Naive thymus-derived CD4-positive, alpha-beta T cell (primary cell): ENCODE measurements around the gene ACADS. TPM values are rescaled to one million over a fixed set of nuclear protein-coding genes. Genes with fewer than 3 reads are reported as not detected.

Source experiments
- ATAC-seq: fragments of 150-1000 bp; cut with Tn5 transposase; 2 replicates; pipeline ENCODE4 v1.10.0; 2021; ENCODE audit warnings: mild to moderate bottlenecking, moderate library complexity
- CTCF ChIA-PET: fragments of 350-600 bp; sonication (Branson Sonifier 250); formaldehyde crosslinking; loops from one replicate; lab custom pipeline; 2021; ENCODE audit warnings: antibody characterized with exemption; lab: Charles Lee
- POLR2A ChIA-PET: fragments of 350-600 bp; sonication (Branson Sonifier 250); formaldehyde crosslinking; loops from one replicate; lab custom pipeline; 2021; ENCODE audit warnings: antibody characterized with exemption, inconsistent platforms; lab: Charles Lee
- DNase-seq, 9 donors: peaks; one replicate each; pipeline versions ENCODE4 v3.0.0 to v3.0.0-alpha.2; 2020 to 2022; ENCODE audit warnings: mixed read lengths in 1 of 9
- H3K27ac ChIP-seq: one replicate; pipeline ENCODE4 v1.7.0; 2013; ENCODE audit warnings: mild to moderate bottlenecking, low read depth, low read length, moderate library complexity
- H3K27me3 ChIP-seq, 2 donors: one replicate each; pipeline ENCODE4 v1.7.0; 2013; ENCODE audit warnings: low read length in 2 of 2, mild to moderate bottlenecking in 2 of 2, moderate library complexity in 2 of 2; ENCODE audit not compliant: control insufficient read depth in 2 of 2, insufficient read depth in 2 of 2
- H3K36me3 ChIP-seq, 3 experiments: 1 replicate in 2 of 3; 2 replicates in 1 of 3; pipeline ENCODE4 v1.7.0; 2013; ENCODE audit warnings: low read length in 3 of 3, mild to moderate bottlenecking in 3 of 3, moderate library complexity in 1 of 3; ENCODE audit not compliant: insufficient read depth in 3 of 3, control insufficient read depth in 2 of 3
- H3K4me1 ChIP-seq, 2 donors: one replicate each; pipeline ENCODE4 v1.7.0; 2013; ENCODE audit warnings: low read length in 2 of 2, mild to moderate bottlenecking in 2 of 2, moderate library complexity in 1 of 2; ENCODE audit not compliant: control insufficient read depth in 2 of 2, insufficient read depth in 2 of 2
- H3K4me3 ChIP-seq: 2 replicates; pipeline ENCODE4 v1.7.0; 2013; ENCODE audit warnings: mild to moderate bottlenecking, low read length
- H3K9me3 ChIP-seq, 3 experiments: 1 replicate in 2 of 3; 2 replicates in 1 of 3; pipeline ENCODE4 v1.7.0; 2013; ENCODE audit warnings: low read length in 3 of 3; ENCODE audit not compliant: control insufficient read depth in 2 of 3
- H3K27ac Mint-ChIP-seq, 9 donors: one replicate each; pipeline ENCODE4 v1.8.0; 2020 to 2022; ENCODE audit warnings: mixed read lengths in 9 of 9, mild to moderate bottlenecking in 8 of 9, moderate library complexity in 5 of 9, inconsistent platforms in 2 of 9
- H3K27me3 Mint-ChIP-seq, 5 donors: one replicate each; pipeline ENCODE4 v1.8.0; 2021 to 2022; ENCODE audit warnings: mixed read lengths in 5 of 5, mild to moderate bottlenecking in 1 of 5
- H3K36me3 Mint-ChIP-seq, 5 donors: one replicate each; pipeline ENCODE4 v1.8.0; 2020 to 2022; ENCODE audit warnings: mixed read lengths in 5 of 5, mild to moderate bottlenecking in 3 of 5, inconsistent platforms in 1 of 5
- H3K4me1 Mint-ChIP-seq, 7 donors: one replicate each; pipeline ENCODE4 v1.8.0; 2020 to 2022; ENCODE audit warnings: mixed read lengths in 7 of 7, mild to moderate bottlenecking in 3 of 7, inconsistent platforms in 1 of 7
- H3K4me3 Mint-ChIP-seq, 10 donors: one replicate each; pipeline ENCODE4 v1.8.0; 2020 to 2022; ENCODE audit warnings: mild to moderate bottlenecking in 10 of 10, mixed read lengths in 10 of 10, moderate library complexity in 6 of 10, inconsistent platforms in 2 of 10
- H3K9me3 Mint-ChIP-seq, 11 donors: one replicate each; pipeline ENCODE4 v1.8.0; 2020 to 2022; ENCODE audit warnings: mixed read lengths in 11 of 11, mild to moderate bottlenecking in 4 of 11, inconsistent platforms in 1 of 11, moderate library complexity in 1 of 11
- intact Hi-C, 2 donors: fragments of 100-400 bp; cut with micrococcal nuclease; formaldehyde crosslinking; loops; one replicate each; pipeline ENCODE4 v1.15.1; 2023
- polyA plus RNA-seq, 2 donors: library from polyadenylated mRNA; unstranded; fragments of 300-500 nt; fragmentation: Illumina TruSeq; gene quantifications; one replicate each; pipeline ENCODE4 v1.2.3, GENCODE V29; 2021
- total RNA-seq, 6 experiments: library from RNA in 5 of 6; stranded (reverse) in 5 of 6; gene quantifications; 1 replicate in 5 of 6; 2 replicates in 1 of 6; pipeline ENCODE4 v1.2.3 and lab custom pipeline; 2021 to 2026

The ACADS gene
- total and polyA plus RNA-seq, 7 experiments from 2014 or later: 10.4 to 28.7 (median 16.0) TPM

DNA sequence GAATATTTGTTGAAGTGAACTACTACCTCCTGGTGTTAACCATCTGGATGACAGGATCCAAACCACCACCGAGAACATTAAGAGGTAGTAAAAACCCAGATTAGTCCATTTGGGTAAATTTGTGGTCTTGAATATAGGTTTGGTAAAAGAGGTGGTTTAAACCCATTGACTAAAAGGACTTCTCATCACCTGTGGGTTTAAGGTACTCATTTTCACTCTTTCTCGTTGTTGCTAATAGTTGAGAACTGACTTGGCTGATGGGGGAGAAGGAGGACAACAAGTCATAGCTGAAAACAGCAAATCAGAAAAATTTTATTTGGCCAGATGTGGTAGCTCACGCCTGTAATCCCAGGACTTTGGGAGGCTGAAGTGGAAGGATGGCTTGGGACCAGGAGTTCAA is 59.2 kb downstream of the ACADS start:
- Histone ChIP-seq H3K9me3 (no peaks in the 10 kb centered on the region), H3K4me1 (peaks cover 5% of the 10 kb centered on the region in 2 donors), H3K27me3 (no peaks in the 10 kb centered on the region), H3K36me3 (peaks cover 0 to 25% (median 0%) of the 10 kb centered on the region in 3 experiments), H3K4me3 (no peak overlapping the region), H3K27ac (no peak overlapping the region)
- intact Hi-C loops: loop anchor here in 1 of 2 donors (5.0 kb wide), 1 partner anchor 37 kb away; no protein-coding TSS in a partner anchor
- ChIA-PET CTCF (no interaction called here), POLR2A (no interaction called here)
- DNase-seq (no peak), ATAC-seq (no peak)
- Mint-ChIP-seq H3K36me3 (peaks cover 13 to 36% (median 17%) of the 10 kb centered on the region in 5 donors), H3K4me3 (no peak overlapping the region), H3K27me3 (no peaks in the 10 kb centered on the region), H3K9me3 (no peaks in the 10 kb centered on the region), H3K27ac (peak overlapping the region in 2 of 9 donors; percentile 53 to 79), H3K4me1 (peaks cover 9 to 57% (median 40%) of the 10 kb centered on the region in 7 donors)

DNA sequence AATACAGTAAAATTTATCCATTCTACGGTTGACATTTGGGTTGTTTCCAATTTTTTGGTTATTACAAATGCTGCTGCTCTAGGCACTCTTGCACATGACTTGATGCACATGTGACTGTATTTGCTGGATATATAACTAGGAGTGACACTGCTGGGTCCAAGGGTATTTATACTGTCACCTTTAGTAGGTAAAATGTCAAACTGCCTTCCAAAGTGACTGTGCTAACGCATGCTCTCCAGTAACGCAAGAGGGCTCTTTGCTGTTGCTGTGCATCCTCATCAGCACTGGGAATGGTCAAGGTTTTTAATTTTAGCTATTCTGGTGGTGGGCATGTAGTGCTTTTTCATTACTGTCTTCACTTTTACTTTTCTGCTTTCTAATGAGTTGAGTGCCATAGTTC is 62.3 kb downstream of the ACADS start:
- ChIA-PET CTCF (no interaction called here), POLR2A (no interaction called here)
- H3K4me3 Mint-ChIP-seq: no peak overlapping the region
- DNase-seq (no peak), ATAC-seq (no peak)
- Histone ChIP-seq H3K4me3 (no peak overlapping the region), H3K27me3 (no peaks in the 10 kb centered on the region), H3K27ac (no peak overlapping the region), H3K9me3 (no peaks in the 10 kb centered on the region), H3K36me3 (peaks cover 0 to 12% (median 4%) of the 10 kb centered on the region in 3 experiments), H3K4me1 (peaks cover 3 to 5% of the 10 kb centered on the region in 2 donors)
- no peaks in the 10 kb centered on the region for H3K9me3 Mint-ChIP-seq
- intact Hi-C loops: loop anchor here in 1 of 2 donors (5.0 kb wide), 1 partner anchor 34 kb away; no protein-coding TSS in a partner anchor
- H3K36me3 Mint-ChIP-seq: peaks cover 9 to 41% (median 21%) of the 10 kb centered on the region in 5 donors
- H3K27ac Mint-ChIP-seq: peak overlapping the region in 6 of 9 donors; percentile 8 to 57 (median 20)
- peaks cover 9 to 64% (median 42%) of the 10 kb centered on the region in 7 donors for H3K4me1 Mint-ChIP-seq
- no peaks in the 10 kb centered on the region for H3K27me3 Mint-ChIP-seq

Other genes starting within 250 kb of the ACADS start
- gene DYNLL1, start 229.7 kb upstream of the ACADS start, total RNA-seq: 100 to 1,000 TPM in 1 of 5 experiments, 10 to 100 TPM in 4; 35.0 to 301 (median 72.7) TPM
- 100 to 1,000 TPM; 197 to 243 TPM for gene DYNLL1, start 229.7 kb upstream of the ACADS start, polyA plus RNA-seq
- 10 to 100 TPM; 11.3 to 26.1 (median 23.5) TPM for gene COQ5, start 196.7 kb upstream of the ACADS start, total RNA-seq
- 10 to 100 TPM; 36.7 to 49.0 TPM for gene COQ5, start 196.7 kb upstream of the ACADS start, polyA plus RNA-seq
- gene RNF10, start 191.5 kb upstream of the ACADS start, total RNA-seq: 100 to 1,000 TPM; 171 to 361 (median 205) TPM
- 100 to 1,000 TPM in 1 of 2 donors, 10 to 100 TPM in 1; 95.1 to 155 TPM for gene RNF10, start 191.5 kb upstream of the ACADS start, polyA plus RNA-seq
- gene POP5, start 144.4 kb upstream of the ACADS start, total RNA-seq: 10 to 100 TPM; 42.9 to 86.8 (median 59.0) TPM
- 100 to 1,000 TPM; 116 to 141 TPM for gene POP5, start 144.4 kb upstream of the ACADS start, polyA plus RNA-seq
- gene CABP1, start 85.2 kb upstream of the ACADS start, total RNA-seq: under 1 TPM in 1 of 5 experiments, not detected in 4; 0.24 TPM
- gene CABP1, start 85.2 kb upstream of the ACADS start, polyA plus RNA-seq: not detected
- 100 to 1,000 TPM in 1 of 5 experiments, 10 to 100 TPM in 4; 27.6 to 132 (median 57.6) TPM for gene MLEC, start 38.7 kb upstream of the ACADS start, total RNA-seq
- 10 to 100 TPM; 24.5 to 41.6 TPM for gene MLEC, start 38.7 kb upstream of the ACADS start, polyA plus RNA-seq
- 10 to 100 TPM; 10.9 to 26.7 (median 18.8) TPM for gene UNC119B, start 15.4 kb upstream of the ACADS start, total RNA-seq
- gene UNC119B, start 15.4 kb upstream of the ACADS start, polyA plus RNA-seq: 10 to 100 TPM; 10.6 to 12.5 TPM
- 10 to 100 TPM; 34.9 to 51.8 (median 48.2) TPM for gene SPPL3, start 178.5 kb downstream of the ACADS start, total RNA-seq
- gene SPPL3, start 178.5 kb downstream of the ACADS start, polyA plus RNA-seq: 10 to 100 TPM; 22.8 to 24.7 TPM